ENCODE measurements around the gene RNF41. TPM values are rescaled to one million over a fixed set of nuclear protein-coding genes. Genes with fewer than 3 reads are reported as not detected.

RNF41 gene
- total and polyA plus RNA-seq, 2 donors (not counting 3 experiments of a cell fraction or from before 2014, with no cell fraction given): 88.3 to 203 TPM

- TF ChIP-seq JUN (IDR thresholded peaks at IDR 0.05; ENCODE audit: borderline replicate concordance, insufficient read depth, insufficient read length, low read depth) (no peak), MAX (IDR thresholded peaks at IDR 0.05; ENCODE audit: insufficient read depth, insufficient read length) (no peak), EZH2 (IDR thresholded peaks at IDR 0.05; ENCODE audit: borderline replicate concordance, low read depth, low read length, severe bottlenecking) (no peak), CTCF (IDR thresholded peaks at IDR 0.05; ENCODE audit: extremely low read depth in 1 of 2, insufficient read depth in 1 of 2, low read depth in 1 of 2, low read length in 2 of 2) (no peak), POLR2A (IDR thresholded peaks at IDR 0.05; ENCODE audit: low read depth, low read length) (no peak), GATA2 (IDR thresholded peaks at IDR 0.05; ENCODE audit: insufficient read depth, insufficient read length, low read depth, low read length) (no peak), MYC (IDR thresholded peaks at IDR 0.05; ENCODE audit: low read depth, low read length) (no peak), FOS (IDR thresholded peaks at IDR 0.05; ENCODE audit: borderline replicate concordance, insufficient read depth, low read length) (no peak), POLR2AphosphoS5 (IDR thresholded peaks at IDR 0.05; ENCODE audit: insufficient read depth, low read depth, low read length) (no peak)
- no peaks in the 10 kb centered on the region for H3K9me1 ChIP-seq (replicated peaks; ENCODE audit: control insufficient read depth, extremely low read depth, insufficient read depth, low read length)
- FAIRE-seq (no peak), DNase-seq (ENCODE audit: low read depth, low spot score) (no peak)
- H3K4me3 ChIP-seq (replicated peaks in 1 of 3; ENCODE audit: insufficient read depth in 1 of 3, low read depth in 1 of 3, low read length in 3 of 3): no peak overlapping the region
- no peaks in the 10 kb centered on the region for H3K4me1 ChIP-seq (ENCODE audit: control insufficient read depth, extremely low read depth, insufficient read depth, low read length)
- H3K4me2 ChIP-seq (ENCODE audit: insufficient read depth, low read length): no peak overlapping the region
- POLR2A ChIA-PET: no interaction called here
- CTCF ChIA-PET: interaction anchor here (1.0 to 1.4 kb wide), 4 partner anchors 9 to 23 kb away, joined by 3 to 5 read pairs (median 4); partner anchors contain the start of genes RNF41 and SMARCC2
- H3K27me3 ChIP-seq (ENCODE audit: control insufficient read depth in 2 of 2, insufficient read depth in 2 of 2, low read length in 2 of 2): no peaks in the 10 kb centered on the region
- H3K9ac ChIP-seq (replicated peaks; ENCODE audit: extremely low read depth, insufficient read depth, low read length): no peak overlapping the region
- no peak overlapping the region for H3K27ac ChIP-seq (ENCODE audit: insufficient read depth, low read depth, low read length)
- intact Hi-C loops (cut with micrococcal nuclease): no loop called here
- peaks cover 6% of the 10 kb centered on the region for H3K79me2 ChIP-seq (ENCODE audit: control insufficient read depth, insufficient read depth, low read length)
- dilution Hi-C loops (cut with MboI; ENCODE audit: extremely low pct_ligation_motif_present, low sequenced_read_pairs): no loop called here
- H4K20me1 ChIP-seq (replicated peaks; ENCODE audit: control insufficient read depth, extremely low read depth, insufficient read depth, low read length): no peaks in the 10 kb centered on the region
- no TSS peak for BruUV-seq (replicated peaks)
- H3K36me3 ChIP-seq (ENCODE audit: control insufficient read depth in 2 of 2, extremely low read depth in 1 of 2, insufficient read depth in 2 of 2, low read length in 2 of 2): peaks cover 34 to 53% of the 10 kb centered on the region in 2 experiments
- H2AFZ ChIP-seq (ENCODE audit: low read depth, low read length): no peak overlapping the region
- H3K9me3 ChIP-seq (replicated peaks; ENCODE audit: control insufficient read depth, insufficient read depth, low read length): no peaks in the 10 kb centered on the region
These were observed 9.4 kb downstream of the RNF41 start for GRCh38 chr12:56212361-56212760.

All from endothelial cell of umbilical vein (primary cell).